GM19238 (cell line): Measurements from ENCODE around the gene ZFP30.
"Not testable (repeated sequence)": the region's sequence is repeated elsewhere in the genome, so short reads cannot be mapped to it uniquely, and the experiment has no call there.

Source experiments
- DNase-seq: peaks from one replicate; pipeline ENCODE4 v3.0.0; 2011; ENCODE audit warnings: low spot score; ENCODE audit not compliant: insufficient read length

The ZFP30 gene

DNA sequence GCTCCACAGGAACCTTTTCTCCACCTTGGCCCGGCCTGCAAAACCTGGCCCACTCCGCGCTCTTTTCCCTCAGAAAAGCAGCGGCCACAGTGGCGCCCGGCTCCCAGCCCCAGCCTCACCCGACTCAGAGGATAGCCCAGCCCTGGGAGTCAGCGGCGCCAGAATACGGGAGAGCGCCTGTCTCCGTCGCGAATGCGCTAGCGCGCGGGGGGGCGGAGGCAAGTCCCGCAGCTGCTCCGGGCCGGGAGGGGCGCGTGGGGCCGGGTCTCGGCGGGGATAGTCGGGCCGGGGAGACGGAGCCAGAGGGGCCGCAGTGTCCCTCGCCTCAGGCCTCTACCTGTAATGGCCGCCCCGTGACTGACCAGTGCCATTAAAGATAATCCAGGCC is at the start of gene ZFP30:
Gene ZFP30, minus strand, starts transcription at position 165 of the 388 bp plus-strand sequence. CDS start 7,643 bp downstream, outside the sequence.
- peak; percentile 72 for DNase-seq

DNA sequence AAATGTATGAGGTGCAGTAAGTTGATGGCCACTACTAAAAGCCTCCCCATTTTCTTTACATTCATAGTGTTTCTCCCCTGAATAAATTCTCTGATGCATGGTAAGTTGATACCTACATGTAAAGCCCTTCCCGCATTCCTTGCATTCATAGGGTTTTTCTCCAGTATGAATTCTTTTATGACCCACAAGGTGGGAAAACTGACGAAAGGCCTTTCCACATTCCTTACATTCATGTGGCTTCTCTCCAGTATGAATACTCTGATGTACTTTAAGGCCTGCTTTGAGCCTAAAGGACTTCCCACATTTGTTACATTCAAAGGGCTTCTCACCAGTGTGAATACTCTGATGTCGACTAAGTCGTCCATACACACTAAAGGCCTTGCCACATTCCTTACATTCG is 43.8 kb upstream of the ZFP30 start:
- no peak for DNase-seq

DNA sequence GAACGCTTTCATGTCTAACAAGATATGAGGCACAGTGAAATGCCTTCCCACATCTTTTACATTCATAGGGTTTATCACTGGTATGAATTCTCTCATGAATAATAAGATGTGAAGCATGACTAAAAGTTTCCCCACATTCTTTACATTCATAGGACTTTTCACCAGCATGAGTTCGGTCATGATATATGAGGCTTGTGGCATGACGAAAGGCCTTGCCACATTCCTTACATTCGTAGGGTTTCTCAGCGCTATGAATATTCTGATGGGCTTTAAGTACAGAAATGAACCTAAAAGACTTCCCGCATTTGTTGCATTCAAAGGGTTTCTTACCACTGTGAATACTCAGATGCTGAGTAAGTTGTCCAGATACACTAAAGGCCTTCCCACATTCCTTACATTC is 43.0 kb upstream of the ZFP30 start:
- no peak for DNase-seq

DNA sequence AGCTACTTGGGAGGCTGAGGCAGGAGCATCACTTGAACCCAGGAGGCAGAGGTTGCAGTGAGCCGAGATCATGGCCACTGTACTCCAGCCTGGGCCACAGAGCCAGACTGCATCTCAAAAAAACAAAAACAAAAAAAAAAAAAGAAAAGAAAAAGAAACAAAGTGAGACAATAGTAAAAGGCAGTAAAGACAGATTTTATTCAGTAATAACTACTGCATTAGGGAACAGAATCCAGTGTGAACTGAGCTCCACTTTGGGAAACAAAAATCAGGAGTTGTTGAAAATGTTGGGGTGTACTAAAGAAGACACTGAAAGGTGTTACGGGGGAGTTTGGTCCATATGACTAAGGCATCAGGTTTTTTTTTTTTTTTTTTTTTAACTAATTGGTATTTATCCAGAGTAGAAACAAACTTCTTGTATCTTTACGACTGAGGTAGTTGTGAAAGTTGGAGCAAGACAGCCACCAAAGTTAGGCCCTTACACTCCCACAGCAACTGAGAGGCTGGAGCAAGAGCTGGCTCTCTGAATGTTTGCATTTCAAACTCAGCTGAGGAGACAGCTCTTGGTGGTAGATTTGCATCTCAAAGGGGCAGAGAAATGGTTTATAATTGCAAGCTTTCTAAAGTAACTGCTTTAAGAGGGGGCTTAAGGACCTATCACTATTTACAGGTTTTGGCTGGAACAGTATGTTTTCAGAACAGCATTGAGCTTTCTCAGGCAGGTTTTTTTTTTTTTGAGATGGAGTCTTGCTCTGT is 40.1 kb upstream of the ZFP30 start:
- no peak for DNase-seq

DNA sequence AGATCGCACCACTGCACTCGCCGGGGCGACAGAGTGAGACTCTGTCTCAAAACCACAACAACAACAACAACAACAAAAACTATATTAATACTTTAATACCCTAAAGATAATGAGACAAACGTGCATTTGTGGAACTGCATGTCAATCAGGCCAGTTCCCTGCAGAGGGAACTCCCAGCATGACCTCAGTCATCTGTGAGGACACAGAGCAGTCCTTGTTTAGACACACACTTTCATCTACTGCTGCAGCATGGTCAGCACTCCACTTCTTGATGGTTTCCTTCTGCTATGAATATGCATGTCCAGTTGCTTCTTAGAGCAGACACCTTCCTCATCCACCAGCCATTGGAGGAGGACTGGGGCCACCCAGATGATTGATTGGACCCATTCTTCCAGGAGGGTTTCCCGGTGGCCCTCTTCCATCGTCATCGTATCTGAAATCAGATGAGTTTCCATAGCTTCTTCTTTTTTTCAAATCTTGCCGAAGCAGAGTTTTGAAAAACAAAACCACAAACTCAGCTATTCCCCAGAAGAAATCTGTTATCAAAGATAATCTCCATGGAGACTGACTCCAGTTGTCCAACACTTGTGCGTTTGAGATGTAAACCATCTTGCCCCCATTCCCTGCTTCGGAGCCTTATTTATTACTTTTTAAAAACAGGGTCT is 37.8 kb upstream of the ZFP30 start:
- DNase-seq = no peak

DNA sequence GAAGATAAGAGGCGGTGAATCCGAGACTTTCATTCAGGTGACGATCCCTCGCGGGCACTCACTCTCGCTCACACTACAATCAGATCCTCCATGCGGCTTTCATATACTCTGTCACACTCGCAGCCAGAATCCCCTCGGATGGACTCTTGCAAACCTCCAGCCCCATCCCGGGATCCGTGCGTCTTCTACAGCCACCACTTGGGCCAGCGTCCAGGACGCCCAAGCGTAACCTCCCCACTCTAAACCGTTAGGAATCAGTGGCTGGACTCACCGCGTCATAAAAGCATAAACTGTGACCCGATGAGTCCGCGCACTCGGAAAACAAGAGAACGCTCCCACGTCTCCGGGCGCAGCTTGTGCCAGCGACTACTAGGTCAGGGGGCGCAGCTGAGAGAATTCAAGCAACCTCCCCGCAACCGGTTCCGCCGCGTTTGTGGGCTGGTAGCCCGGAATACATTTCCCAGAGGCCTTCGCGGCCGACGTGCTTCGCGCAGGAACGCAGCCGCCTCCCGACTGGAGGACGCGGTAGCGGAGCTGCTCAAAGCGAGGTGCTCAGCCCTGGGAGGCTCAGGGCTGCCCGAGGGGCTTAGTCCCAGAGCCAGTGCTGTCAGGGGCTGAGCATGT is 36.7 kb upstream of the ZFP30 start:
- peak; percentile 48 for DNase-seq

DNA sequence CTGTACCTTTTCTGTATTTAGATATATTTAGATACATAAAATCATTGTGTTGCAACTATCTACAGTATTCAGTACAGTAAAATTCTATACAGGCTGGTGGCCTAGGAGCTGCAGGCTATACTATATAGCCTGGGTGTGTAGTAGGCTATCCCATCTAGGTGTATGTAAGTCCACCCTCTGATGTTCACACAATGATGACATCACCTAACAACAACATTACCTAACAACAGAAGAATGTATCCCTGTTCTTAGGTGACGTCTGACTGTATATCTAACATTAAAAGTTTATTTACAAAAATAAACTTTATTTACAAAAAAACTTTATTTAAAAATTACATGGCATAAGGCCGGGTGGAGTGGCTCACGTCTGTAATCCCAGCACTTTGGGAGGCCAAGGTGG is 28.3 kb upstream of the ZFP30 start:
- no peak for DNase-seq

DNA sequence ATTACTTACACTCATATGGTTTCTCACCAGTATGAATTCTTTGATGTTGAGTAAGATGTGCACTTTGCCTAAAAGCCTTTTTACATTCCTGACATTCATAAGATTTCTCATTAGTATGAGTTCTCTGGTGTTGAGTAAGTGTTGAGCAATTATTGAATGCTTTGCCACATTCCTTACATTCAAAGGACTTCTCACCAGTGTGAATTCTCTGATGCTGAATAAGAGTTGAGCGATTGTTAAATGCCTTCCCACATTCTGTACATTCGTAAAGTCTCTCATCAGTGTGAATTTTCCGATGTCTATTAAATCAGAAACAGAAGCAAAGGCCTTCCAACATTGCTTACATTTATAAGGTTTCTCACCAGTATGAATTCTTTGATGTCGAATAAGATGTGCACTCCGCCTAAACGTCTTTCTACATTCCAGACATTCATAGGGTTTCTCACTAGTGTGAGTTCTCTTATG is 14.2 kb upstream of the ZFP30 start:
- no peak for DNase-seq

DNA sequence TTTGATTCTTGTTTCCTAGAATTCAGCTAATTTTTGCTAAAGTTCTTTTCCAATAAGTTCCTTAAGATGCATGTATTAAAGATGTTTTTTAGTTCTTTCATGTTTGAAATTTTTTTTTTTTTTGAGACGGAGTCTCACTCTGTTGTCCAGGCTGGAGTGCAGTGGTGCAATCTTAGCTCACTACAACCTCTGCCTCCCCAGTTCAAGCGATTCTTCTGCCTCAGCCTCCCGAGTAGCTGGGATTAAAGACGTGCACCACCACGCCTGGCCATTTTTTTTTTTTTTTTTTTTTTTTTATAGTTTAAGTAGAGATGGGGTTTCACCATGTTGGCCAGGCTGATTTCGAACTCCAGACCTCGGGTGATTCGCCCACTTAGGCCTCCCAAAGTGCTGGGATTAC is 1.9 kb upstream of the ZFP30 start:
- DNase-seq = not testable (repeated sequence)

DNA sequence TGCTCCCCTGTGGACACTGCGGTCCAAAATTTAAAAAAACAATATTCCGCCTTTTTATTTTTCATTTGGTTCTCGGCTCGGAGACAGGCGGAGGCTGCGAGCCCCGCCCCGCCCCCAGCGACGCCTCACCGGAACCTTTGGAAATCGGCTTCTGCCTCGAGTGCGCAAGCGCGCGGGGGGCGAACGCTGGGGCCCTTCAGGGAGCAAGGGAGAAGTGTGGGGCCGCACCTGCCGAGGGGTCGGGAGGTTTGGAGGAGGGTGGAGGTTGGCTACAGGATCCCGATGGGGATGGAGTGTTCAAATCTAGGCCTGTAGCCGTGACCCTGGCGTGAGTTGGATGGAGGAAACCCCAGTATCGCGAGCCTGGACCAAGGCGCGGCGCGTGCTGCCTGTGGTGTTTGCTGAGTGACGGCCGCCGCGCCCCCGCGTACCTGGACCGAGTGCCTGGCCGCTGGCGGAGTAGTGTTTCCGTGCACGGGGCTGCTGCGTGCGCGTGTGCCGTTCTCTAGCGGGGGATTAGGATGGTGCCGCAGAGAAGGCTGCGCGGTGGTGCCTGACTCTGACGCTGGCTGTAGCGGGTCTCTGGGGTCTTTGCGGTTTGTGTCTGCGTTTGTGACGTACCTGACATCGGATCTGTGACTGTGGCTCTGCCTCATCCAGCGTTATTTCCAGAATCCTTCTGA is 565 bp upstream of the ZFP30 start:
- DNase-seq = peak; percentile 72

DNA sequence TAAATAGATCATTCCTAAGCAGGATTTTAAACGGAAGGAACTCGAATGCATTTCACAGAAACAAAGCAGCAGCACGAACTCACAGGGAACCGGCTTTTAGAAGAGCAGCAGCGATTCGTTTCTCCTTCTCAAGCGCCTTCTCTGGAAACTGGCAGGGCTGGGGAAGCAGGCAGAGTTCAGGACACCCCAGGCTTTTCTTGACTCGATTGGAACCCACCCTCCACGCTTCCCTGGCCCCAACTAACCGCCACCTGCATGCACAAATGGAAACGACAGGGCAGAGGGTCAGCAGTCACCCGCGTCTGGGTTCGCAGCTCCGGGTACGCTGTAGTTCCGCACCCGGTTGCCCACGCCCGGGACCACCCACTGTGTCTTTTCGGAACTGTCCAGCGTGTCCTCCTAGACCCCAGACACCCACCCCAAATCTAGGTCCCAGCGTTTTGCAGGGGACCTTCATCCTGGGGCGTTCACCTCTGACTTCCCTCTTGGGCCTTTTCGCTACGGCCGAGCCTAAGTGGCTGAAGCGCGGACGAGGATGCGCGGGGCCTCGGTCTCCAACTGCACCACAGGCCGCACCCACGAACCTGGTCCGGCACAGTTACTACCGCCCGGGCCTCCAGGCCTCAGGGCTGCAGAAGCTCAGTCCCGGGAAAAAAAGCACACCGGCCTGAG is 500 bp downstream of the ZFP30 start:
- peak; percentile 19 for DNase-seq

DNA sequence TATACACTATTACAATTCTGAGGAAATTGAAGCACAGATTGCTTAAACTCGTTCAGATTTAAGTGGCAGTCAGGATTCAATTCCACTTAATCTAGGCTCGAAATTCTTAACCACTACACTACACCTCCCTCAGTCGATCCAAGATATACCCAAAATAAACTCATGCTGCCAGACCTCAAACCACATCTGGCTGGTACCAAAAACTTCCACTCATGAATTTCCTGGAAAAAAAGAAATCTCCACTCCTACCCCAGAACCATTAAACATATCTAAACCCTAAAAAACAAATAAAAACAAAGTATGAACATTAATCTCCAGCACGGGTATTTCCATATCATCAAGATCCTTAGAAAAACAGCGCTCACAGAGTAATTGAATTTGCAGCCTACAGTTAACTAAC is 1.1 kb downstream of the ZFP30 start:
- no peak for DNase-seq

DNA sequence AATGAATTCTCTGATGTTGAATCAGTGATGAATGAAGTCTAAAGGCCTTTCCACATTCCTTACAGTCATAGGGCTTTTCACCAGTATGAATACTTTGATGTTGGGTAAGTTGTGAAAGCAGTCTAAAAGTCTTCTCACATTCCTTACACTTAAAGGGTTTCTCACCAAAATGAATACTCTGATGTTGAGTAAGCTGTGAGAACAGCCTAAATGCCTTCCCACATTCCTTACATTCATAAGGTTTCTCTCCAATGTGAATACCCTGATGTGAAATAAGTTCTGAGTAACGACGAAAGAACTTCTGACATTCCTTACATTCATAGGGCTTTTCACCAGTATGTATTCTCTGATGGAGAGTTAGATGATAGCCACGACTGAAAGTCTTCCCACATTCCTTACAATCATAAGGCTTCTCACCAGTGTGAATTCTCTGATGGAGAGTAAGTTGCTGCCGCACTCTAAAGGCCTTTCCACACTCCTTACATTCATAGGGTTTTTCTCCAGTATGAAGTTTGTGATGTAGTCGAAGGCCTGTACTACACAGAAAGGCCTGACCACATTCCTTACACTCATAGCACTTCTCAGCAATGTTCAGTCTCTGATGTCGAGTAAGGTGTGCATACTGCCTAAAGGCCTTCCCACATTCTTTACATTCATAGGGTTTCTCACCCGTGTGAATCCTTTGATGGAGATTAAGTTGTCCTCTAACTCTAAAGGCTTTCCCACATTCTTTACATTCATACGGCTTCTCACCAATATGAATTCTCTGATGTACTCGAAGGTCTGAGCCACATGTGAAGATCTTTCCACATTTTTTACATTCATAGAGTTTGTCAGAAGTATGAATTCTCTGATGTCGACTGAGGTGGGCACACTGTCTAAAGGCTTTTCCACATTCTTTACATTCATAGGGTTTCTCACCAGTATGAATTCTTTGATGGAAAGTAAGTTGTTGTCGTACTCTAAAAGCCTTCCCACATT is 19.9 kb downstream of the ZFP30 start:
- DNase-seq = no peak

DNA sequence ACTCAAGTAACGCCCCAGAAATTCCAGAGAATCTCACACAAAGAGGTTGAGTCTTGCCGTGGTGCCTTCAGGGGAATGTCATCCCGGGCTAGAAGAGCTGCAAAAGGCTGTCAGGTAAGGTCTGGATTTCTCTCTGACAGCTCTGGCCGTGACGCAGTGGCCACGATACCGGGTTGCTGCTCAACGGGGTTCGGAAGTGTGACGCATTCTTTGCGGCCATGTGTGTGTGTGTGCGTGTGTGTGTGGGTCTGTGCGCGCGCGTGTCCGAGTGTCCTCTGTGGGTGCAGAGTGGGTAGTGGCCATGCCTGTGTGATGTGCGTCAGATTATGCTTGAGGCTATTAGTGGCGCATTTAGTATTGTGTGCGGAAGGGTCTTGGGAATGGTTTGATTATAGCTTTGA is 60.3 kb downstream of the ZFP30 start:
- peak; percentile 6 for DNase-seq

DNA sequence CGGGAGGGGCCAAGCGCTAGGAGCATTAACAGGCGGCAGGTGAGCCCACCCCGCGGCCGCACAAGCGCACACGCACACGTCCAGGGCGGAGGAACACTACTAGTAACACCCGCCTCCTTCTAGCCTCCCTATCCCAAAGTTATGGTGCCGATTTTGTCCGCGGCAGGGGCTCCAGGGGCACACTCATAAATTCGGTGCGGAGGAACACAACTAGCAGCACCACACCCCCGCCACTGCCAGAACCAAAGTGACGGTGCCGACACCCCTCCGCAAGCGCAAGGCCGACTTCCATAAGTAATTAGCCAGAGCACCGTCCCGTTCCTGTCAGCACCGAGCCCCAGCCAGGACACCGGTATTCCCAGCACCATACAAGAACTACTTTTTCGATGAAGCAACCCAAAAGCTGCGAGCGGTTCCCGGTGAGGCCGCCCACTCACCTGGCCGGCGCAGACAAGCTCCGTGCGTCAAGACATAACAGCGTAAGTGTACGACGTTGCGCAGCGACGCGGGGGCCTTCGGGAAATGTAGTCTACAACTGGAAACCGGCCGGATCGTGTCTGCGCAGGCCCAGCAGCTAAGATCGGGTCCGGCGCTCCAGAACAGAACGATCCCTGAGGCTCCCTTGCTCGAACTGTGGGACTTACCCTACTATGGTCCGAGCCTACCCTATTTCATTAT is 60.8 kb downstream of the ZFP30 start, which contains the start of the genes ZNF540 and ZNF571:
Gene ZNF540, plus strand, starts transcription at position 573 of the 678 bp plus-strand sequence. CDS start 3,572 bp downstream, outside the sequence.
Gene ZNF571, minus strand, starts transcription at position 489 of the 678 bp plus-strand sequence. CDS start 8,116 bp downstream, outside the sequence.
- DNase-seq = peak; percentile 70

DNA sequence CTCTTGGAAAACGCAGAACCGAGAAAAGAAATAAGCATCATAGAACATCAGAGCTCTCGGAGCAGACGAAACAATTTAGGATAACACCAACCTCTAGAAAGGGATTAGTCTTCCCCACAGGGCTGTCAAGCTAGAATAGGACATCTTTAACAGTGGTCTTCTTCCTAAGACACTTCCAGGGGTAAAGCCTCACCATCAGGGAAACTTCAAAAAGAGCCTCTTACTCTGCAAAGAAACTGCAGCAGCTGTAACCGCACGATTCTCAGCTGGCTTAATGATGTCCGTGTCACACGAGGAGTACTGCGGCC is 61.3 kb downstream of the ZFP30 start:
- DNase-seq = no peak

DNA sequence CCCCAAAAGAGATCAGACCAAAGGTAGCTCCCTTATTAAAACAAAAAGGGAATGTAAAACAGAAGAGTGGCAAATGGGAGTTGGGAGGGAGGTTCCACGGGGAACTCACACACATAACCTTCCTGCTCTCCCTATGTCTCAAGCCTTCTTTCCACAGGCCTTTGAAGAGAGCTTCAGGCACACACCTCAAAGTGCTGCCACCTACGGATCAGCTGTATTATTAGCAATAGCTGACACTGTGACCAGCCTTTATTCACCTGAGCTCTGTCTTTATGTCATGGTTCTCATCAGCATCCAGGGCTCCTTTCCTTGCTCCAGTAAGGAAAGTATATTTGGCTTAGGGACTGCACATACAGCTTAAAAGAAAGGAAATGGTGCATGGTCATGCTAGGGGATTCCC is 71.9 kb downstream of the ZFP30 start:
- no peak for DNase-seq

DNA sequence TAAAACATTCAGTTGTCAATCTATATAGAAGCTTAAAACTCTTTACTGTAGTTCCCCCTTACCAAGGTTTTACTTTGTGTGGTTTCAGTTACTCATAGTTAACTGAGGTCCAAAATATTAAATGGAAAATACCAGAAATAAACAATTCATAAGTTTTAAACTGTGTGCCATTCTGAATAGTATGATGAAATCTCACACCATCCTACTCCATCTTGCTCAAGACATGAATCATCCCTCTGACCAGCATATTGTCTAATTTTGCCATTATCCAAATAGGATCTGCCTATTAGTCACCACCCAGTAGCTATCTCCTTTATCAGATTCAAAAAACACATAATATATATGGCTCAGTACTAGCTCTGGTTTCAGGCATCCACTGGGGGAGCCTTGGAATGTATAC is 83.1 kb downstream of the ZFP30 start:
- no peak for DNase-seq

DNA sequence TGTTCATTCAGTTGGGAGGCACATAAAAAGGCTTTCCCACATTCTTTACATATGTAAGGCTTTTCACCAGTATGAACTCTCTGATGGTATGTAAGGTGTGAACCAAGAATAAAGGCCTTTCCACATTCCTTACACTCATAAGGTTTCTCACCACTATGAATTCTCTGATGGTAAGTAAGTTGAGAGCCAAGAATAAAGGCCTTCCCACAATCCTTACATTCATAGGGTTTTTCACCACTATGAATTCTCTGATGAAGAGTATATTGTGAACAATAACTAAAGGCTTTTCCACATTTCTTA is 89.9 kb downstream of the ZFP30 start:
- DNase-seq = no peak
